ENCODE results near the gene OR5AU1.
A peak's percentile ranks its signal among the peaks of the same experiment; 100 is the strongest.

OR5AU1 gene

GRCh38 chr14:21106498-21107282 is 49.2 kb downstream of the OR5AU1 start:
- peak; percentile 75 for DNase-seq

- no peak for DNase-seq
These were observed 49.7 kb downstream of the OR5AU1 start for GRCh38 chr14:21106176-21106497.

DNA sequence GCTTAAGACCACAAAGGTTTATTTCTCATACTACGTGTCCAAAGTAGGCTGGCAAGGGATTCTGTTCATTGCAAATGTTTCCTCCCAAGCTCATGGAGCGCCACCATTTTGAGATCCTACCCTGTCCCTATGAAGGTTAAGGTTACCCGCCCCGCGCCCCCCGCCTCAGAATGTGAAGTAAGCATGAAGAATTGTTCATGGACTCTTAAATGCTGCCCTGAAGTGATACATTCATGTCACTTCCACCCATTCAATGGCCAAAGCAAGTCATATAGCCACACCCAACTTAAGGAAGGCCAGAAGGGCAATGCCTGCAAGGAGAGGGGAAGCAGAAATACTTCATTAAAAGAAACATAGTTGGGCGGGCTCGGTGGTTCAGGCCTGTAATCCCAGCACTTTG is 50.8 kb downstream of the OR5AU1 start:
- no peak for DNase-seq
